ENCODE results near the gene GABARAP. TPM values are rescaled to one million over a fixed set of nuclear protein-coding genes. Genes with fewer than 3 reads are reported as not detected.

The GABARAP gene
- total and polyA plus RNA-seq, 2 of the 4 experiments (the other 2 are of a cell fraction) = 77.8 to 780 TPM

DNA sequence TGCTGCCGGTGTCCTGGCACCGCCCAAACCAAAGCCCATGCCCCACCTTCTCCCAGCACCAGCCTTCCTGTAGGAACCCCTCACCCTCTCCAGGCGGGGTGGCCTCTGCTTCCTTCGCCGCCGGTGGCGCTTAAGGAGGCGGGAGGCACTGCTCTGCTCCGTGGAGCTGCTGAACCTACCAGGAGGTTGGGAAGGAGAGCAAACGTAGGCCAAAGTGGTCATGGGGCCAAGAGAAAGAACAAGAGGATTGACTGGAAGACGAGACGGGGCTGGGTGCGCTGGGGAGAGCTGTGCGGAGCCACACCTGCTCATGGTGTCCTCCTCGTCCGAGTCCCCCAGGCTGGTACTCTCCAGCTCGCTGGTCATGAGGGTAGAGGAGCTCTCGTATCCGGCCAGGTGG is 12.7 kb downstream of the GABARAP start:
- H3K14ac ChIP-seq (replicated peaks; ENCODE audit: low read depth, low read length) = no peak overlapping the region
- DNase-seq (no peak), ATAC-seq (ENCODE audit: low read depth) (no peak)
- 91% methylated on average over 11 of the region's 19 CpGs; no CpG with 5 or more reads in 1 of the 2 experiments for WGBS, 2 experiments (ENCODE audit: extremely low coverage in 2 of 2, insufficient read length in 1 of 2)
- H3K9me3 ChIP-seq (ENCODE audit: control insufficient read depth, insufficient read depth, low read length) = no peaks in the 10 kb centered on the region
- ChIA-PET POLR2A (ENCODE audit: unreplicated experiment) (interaction anchor here (1.3 kb wide), 1 partner anchor 10 kb away, joined by 4 read pairs; the partner anchor contains the start of genes ACADVL and DLG4), CTCF (no interaction called here)
- no peak overlapping the region for H2AK5ac ChIP-seq (ENCODE audit: low read depth, low read length)
- TF ChIP-seq RCOR1 (IDR thresholded peaks at IDR 0.05; ENCODE audit: insufficient replicate concordance, low read length) (no peak), RAD21 (IDR thresholded peaks at IDR 0.05; ENCODE audit: low read length) (no peak), CHD1 (IDR thresholded peaks at IDR 0.05; ENCODE audit: low read depth, low read length) (no peak), POLR2A (IDR thresholded peaks at IDR 0.05; ENCODE audit: low read depth, low read length) (no peak), CTCF (conservative IDR thresholded peaks at IDR 0.05; ENCODE audit: low read depth, low read length) (no peak), BHLHE40 (IDR thresholded peaks at IDR 0.05; ENCODE audit: low read depth, low read length) (no peak), MXI1 (IDR thresholded peaks at IDR 0.05; ENCODE audit: borderline replicate concordance, low read depth, low read length) (no peak), RFX5 (IDR thresholded peaks at IDR 0.05; ENCODE audit: low read depth, low read length) (no peak), FOS (IDR thresholded peaks at IDR 0.05; ENCODE audit: low read depth, low read length) (no peak), MAZ (IDR thresholded peaks at IDR 0.05; ENCODE audit: borderline replicate concordance, low read depth, low read length) (no peak), MAFK (IDR thresholded peaks at IDR 0.05; ENCODE audit: low read depth, low read length) (no peak), SMC3 (IDR thresholded peaks at IDR 0.05; ENCODE audit: low read depth, low read length) (no peak), CEBPB (IDR thresholded peaks at IDR 0.05; ENCODE audit: low read depth, low read length) (no peak), NFE2L2 (IDR thresholded peaks at IDR 0.05; ENCODE audit: low read depth, low read length) (no peak)
- TF ChIP-seq, protein P1, sequence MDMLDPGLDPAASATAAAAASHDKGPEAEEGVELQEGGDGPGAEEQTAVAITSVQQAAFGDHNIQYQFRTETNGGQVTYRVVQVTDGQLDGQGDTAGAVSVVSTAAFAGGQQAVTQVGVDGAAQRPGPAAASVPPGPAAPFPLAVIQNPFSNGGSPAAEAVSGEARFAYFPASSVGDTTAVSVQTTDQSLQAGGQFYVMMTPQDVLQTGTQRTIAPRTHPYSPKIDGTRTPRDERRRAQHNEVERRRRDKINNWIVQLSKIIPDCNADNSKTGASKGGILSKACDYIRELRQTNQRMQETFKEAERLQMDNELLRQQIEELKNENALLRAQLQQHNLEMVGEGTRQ (IDR thresholded peaks at IDR 0.05; ENCODE audit: low read depth, low read length) = no peak
- TF ChIP-seq, protein P2, sequence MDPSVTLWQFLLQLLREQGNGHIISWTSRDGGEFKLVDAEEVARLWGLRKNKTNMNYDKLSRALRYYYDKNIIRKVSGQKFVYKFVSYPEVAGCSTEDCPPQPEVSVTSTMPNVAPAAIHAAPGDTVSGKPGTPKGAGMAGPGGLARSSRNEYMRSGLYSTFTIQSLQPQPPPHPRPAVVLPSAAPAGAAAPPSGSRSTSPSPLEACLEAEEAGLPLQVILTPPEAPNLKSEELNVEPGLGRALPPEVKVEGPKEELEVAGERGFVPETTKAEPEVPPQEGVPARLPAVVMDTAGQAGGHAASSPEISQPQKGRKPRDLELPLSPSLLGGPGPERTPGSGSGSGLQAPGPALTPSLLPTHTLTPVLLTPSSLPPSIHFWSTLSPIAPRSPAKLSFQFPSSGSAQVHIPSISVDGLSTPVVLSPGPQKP (IDR thresholded peaks at IDR 0.05; ENCODE audit: borderline replicate concordance, low read depth, low read length) = no peak
- H3K56ac ChIP-seq (ENCODE audit: extremely low read depth, insufficient read depth, low read length) = no peak overlapping the region
- H2BK20ac ChIP-seq (ENCODE audit: low read depth, low read length) = no peak overlapping the region
- no peak overlapping the region for H4K5ac ChIP-seq (ENCODE audit: low read depth, low read length)
- H3K4me2 ChIP-seq (ENCODE audit: low read depth, low read length) = no peak overlapping the region
- no peak overlapping the region for H2AFZ ChIP-seq (replicated peaks; ENCODE audit: low read length, poor library complexity)
- H3K27ac ChIP-seq (ENCODE audit: insufficient read depth, low read length) = no peak overlapping the region
- peaks cover 55% of the 10 kb centered on the region for H3K36me3 ChIP-seq (ENCODE audit: control insufficient read depth, insufficient read depth, low read length)
- H2BK120ac ChIP-seq (ENCODE audit: low read depth, low read length) = no peak overlapping the region
- in situ Hi-C loops (cut with MboI; ENCODE audit: low sequenced_read_pairs) (loop anchor here (25.0 kb wide), 1 partner anchor 933 kb away; the partner anchor contains the start of genes PER1 and VAMP2), dilution Hi-C loops (cut with HindIII; ENCODE audit: low sequenced_read_pairs, unreplicated experiment) (no loop called here), intact Hi-C loops (cut with micrococcal nuclease) (no loop called here)
- no peak overlapping the region for H3K4ac ChIP-seq (ENCODE audit: low read depth, low read length)
- H2AK9ac ChIP-seq (replicated peaks; ENCODE audit: low read depth, low read length, poor library complexity) = no peak overlapping the region
- no peak overlapping the region for H4K8ac ChIP-seq (ENCODE audit: low read depth in 2 of 2, low read length in 2 of 2)
- H2BK15ac ChIP-seq (ENCODE audit: low read depth, low read length) = no peak overlapping the region
- H3K4me1 ChIP-seq (ENCODE audit: control insufficient read depth, insufficient read depth, low read length) = peaks cover under 1% of the 10 kb centered on the region
- H4K20me1 ChIP-seq (ENCODE audit: insufficient read depth, low read length) = peaks cover 31% of the 10 kb centered on the region
- no TSS peak for BruUV-seq (replicated peaks)
- H3K79me1 ChIP-seq (ENCODE audit: low read depth in 1 of 2, low read length in 2 of 2) = peaks cover 8 to 75% of the 10 kb centered on the region in 2 experiments; a peak in 3 of 4 replicates
- no peak overlapping the region for H3K9ac ChIP-seq (ENCODE audit: low read depth, low read length)
- no peak overlapping the region for H3K18ac ChIP-seq (ENCODE audit: low read depth, low read length)
- no peak overlapping the region for H2BK5ac ChIP-seq (ENCODE audit: low read depth, low read length, poor library complexity, severe bottlenecking)
- no peak overlapping the region for H3K4me3 ChIP-seq (ENCODE audit: insufficient read depth, low read depth, low read length)
- no peaks in the 10 kb centered on the region for H3K27me3 ChIP-seq (ENCODE audit: control insufficient read depth, insufficient read depth, low read length)
- H4K91ac ChIP-seq (ENCODE audit: insufficient read depth, low read depth, low read length) = no peak overlapping the region
- no peak overlapping the region for H3K23ac ChIP-seq (ENCODE audit: low read depth, low read length)
- peaks cover 6% of the 10 kb centered on the region for H3K9me1 ChIP-seq (ENCODE audit: insufficient read depth, low read length)

All from IMR-90 (cell line).